ENCODE results near the gene APOC4. TPM values are rescaled to one million over a fixed set of nuclear protein-coding genes. Genes with fewer than 3 reads are reported as not detected.
"Not testable (repeated sequence)": the region's sequence is repeated elsewhere in the genome, so short reads cannot be mapped to it uniquely, and the experiment has no call there.

The APOC4 gene
- total and polyA plus RNA-seq, 12 donors, result not detected

DNA sequence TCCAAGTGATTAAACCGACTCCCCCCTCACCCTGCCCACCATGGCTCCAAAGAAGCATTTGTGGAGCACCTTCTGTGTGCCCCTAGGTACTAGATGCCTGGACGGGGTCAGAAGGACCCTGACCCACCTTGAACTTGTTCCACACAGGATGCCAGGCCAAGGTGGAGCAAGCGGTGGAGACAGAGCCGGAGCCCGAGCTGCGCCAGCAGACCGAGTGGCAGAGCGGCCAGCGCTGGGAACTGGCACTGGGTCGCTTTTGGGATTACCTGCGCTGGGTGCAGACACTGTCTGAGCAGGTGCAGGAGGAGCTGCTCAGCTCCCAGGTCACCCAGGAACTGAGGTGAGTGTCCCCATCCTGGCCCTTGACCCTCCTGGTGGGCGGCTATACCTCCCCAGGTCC lies 34.4 kb upstream of the APOC4 start:
- H3K4me3 ChIP-seq, result no peak overlapping the region
- ATAC-seq, result no peak
- H3K27me3 ChIP-seq, result peaks cover 0 to 41% (median 23%) of the 10 kb centered on the region in 7 donors
- H3K36me3 ChIP-seq, result peaks cover 0 to 8% (median under 1%) of the 10 kb centered on the region in 9 donors
- H3K9me3 ChIP-seq, result no peaks in the 10 kb centered on the region
- TF ChIP-seq, protein P1, sequence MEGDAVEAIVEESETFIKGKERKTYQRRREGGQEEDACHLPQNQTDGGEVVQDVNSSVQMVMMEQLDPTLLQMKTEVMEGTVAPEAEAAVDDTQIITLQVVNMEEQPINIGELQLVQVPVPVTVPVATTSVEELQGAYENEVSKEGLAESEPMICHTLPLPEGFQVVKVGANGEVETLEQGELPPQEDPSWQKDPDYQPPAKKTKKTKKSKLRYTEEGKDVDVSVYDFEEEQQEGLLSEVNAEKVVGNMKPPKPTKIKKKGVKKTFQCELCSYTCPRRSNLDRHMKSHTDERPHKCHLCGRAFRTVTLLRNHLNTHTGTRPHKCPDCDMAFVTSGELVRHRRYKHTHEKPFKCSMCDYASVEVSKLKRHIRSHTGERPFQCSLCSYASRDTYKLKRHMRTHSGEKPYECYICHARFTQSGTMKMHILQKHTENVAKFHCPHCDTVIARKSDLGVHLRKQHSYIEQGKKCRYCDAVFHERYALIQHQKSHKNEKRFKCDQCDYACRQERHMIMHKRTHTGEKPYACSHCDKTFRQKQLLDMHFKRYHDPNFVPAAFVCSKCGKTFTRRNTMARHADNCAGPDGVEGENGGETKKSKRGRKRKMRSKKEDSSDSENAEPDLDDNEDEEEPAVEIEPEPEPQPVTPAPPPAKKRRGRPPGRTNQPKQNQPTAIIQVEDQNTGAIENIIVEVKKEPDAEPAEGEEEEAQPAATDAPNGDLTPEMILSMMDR (IDR thresholded peaks at IDR 0.05), result no peak
- no peak overlapping the region for H3K27ac ChIP-seq
- intact Hi-C loops (cut with DNase I), result loop anchor here in 4 of 10 donors (5.0 to 10.0 kb wide), 3 partner anchors 40 to 427 kb away; partner anchors contain the start of gene APOC2 (in 1 of the 4)
- no peak for DNase-seq
- 93 to 97% methylated on average over 12 of the region's 12 CpGs for whole genome bisulfite sequencing, 2 donors
- peaks cover 0 to 38% (median 16%) of the 10 kb centered on the region in 9 donors for H3K4me1 ChIP-seq

DNA sequence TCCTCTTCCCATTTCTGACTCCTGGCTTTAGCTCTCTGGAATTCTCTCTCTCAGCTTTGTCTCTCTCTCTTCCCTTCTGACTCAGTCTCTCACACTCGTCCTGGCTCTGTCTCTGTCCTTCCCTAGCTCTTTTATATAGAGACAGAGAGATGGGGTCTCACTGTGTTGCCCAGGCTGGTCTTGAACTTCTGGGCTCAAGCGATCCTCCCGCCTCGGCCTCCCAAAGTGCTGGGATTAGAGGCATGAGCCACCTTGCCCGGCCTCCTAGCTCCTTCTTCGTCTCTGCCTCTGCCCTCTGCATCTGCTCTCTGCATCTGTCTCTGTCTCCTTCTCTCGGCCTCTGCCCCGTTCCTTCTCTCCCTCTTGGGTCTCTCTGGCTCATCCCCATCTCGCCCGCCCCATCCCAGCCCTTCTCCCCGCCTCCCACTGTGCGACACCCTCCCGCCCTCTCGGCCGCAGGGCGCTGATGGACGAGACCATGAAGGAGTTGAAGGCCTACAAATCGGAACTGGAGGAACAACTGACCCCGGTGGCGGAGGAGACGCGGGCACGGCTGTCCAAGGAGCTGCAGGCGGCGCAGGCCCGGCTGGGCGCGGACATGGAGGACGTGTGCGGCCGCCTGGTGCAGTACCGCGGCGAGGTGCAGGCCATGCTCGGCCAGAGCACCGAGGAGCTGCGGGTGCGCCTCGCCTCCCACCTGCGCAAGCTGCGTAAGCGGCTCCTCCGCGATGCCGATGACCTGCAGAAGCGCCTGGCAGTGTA lies 33.8 kb upstream of the APOC4 start:
- Histone ChIP-seq H3K4me3 (no peak overlapping the region), H3K4me1 (peaks cover 0 to 44% (median 16%) of the 10 kb centered on the region in 9 donors), H3K36me3 (peaks cover 0 to 2% (median 0%) of the 10 kb centered on the region in 9 donors), H3K9me3 (no peaks in the 10 kb centered on the region), H3K27me3 (peaks cover 0 to 41% (median 23%) of the 10 kb centered on the region in 7 donors), H3K27ac (no peak overlapping the region)
- ATAC-seq, result no peak
- no peak for DNase-seq
- TF ChIP-seq, protein P1 (IDR thresholded peaks at IDR 0.05), result no peak
- 94 to 97% methylated on average over 46 of the region's 46 CpGs for WGBS, 2 donors
- intact Hi-C loops (cut with DNase I), result loop anchor here in 4 of 10 donors (5.0 to 10.0 kb wide), 3 partner anchors 39 to 427 kb away; partner anchors contain the start of gene APOC2 (in 1 of the 4)

DNA sequence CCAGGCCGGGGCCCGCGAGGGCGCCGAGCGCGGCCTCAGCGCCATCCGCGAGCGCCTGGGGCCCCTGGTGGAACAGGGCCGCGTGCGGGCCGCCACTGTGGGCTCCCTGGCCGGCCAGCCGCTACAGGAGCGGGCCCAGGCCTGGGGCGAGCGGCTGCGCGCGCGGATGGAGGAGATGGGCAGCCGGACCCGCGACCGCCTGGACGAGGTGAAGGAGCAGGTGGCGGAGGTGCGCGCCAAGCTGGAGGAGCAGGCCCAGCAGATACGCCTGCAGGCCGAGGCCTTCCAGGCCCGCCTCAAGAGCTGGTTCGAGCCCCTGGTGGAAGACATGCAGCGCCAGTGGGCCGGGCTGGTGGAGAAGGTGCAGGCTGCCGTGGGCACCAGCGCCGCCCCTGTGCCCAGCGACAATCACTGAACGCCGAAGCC lies 33.2 kb upstream of the APOC4 start:
- intact Hi-C loops (cut with DNase I), result loop anchor here in 4 of 10 donors (5.0 to 10.0 kb wide), 3 partner anchors 38 to 426 kb away; partner anchors contain the start of gene APOC2 (in 1 of the 4)
- ATAC-seq, result no peak

DNA sequence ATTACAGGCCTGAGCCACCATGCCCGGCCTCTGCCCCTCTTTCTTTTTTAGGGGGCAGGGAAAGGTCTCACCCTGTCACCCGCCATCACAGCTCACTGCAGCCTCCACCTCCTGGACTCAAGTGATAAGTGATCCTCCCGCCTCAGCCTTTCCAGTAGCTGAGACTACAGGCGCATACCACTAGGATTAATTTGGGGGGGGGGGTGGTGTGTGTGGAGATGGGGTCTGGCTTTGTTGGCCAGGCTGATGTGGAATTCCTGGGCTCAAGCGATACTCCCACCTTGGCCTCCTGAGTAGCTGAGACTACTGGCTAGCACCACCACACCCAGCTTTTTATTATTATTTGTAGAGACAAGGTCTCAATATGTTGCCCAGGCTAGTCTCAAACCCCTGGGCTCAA lies 32.3 kb upstream of the APOC4 start:
- no peaks in the 10 kb centered on the region for H3K9me3 ChIP-seq
- WGBS, 2 donors, result 81 to 83% methylated on average over 5 of the region's 5 CpGs
- peak overlapping the region in 2 of 10 donors; percentile 44 to 55 for H3K27ac ChIP-seq
- peaks cover 0 to 47% (median 11%) of the 10 kb centered on the region in 9 donors for H3K4me1 ChIP-seq
- peaks cover 0 to 39% (median 23%) of the 10 kb centered on the region in 7 donors for H3K27me3 ChIP-seq
- no peaks in the 10 kb centered on the region for H3K36me3 ChIP-seq
- ATAC-seq (no peak), DNase-seq (no peak)
- no peak overlapping the region for H3K4me3 ChIP-seq
- intact Hi-C loops (cut with DNase I), result loop anchor here in 4 of 10 donors (5.0 to 10.0 kb wide), 3 partner anchors 38 to 425 kb away; partner anchors contain the start of gene APOC2 (in 1 of the 4)
- TF ChIP-seq, protein P1 (IDR thresholded peaks at IDR 0.05), result no peak

More for the DNA sequence above, 33.2 kb upstream of the APOC4 start:
- DNase-seq, result no peak
- H3K4me1 ChIP-seq, result peaks cover 0 to 42% (median 14%) of the 10 kb centered on the region in 9 donors
- H3K27me3 ChIP-seq, result peaks cover 0 to 41% (median 23%) of the 10 kb centered on the region in 7 donors
- no peaks in the 10 kb centered on the region for H3K36me3 ChIP-seq
- TF ChIP-seq, protein P1 (IDR thresholded peaks at IDR 0.05), result no peak
- no peak overlapping the region for H3K4me3 ChIP-seq
- no peak overlapping the region for H3K27ac ChIP-seq
- no peaks in the 10 kb centered on the region for H3K9me3 ChIP-seq
- WGBS, 2 donors, result 97 to 98% methylated on average over 31 to 44 of the region's 44 CpGs

DNA sequence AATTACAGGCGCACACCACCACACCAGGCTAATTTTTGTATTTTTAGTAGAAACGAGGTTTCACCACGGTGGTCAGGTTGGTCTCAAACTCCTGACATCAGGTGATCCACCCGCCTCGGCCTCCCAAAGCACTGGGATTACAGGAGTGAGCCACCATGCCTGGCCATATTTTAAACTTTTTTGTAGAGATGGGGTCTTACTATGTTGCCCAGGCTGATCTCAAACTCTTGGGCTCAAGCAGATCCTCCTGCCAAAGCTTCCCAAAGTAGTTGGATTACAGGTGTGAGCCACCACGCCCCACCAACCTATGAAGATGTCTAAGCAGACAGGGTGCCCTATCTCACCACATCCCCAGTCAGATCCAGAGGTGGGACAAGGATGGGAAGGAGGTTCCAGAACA lies 30.1 kb upstream of the APOC4 start:
- H3K4me3 ChIP-seq; DNase-seq; ATAC-seq; intact Hi-C loops (cut with DNase I); H3K9me3 ChIP-seq; H3K36me3 ChIP-seq: not testable (repeated sequence)
- Histone ChIP-seq H3K4me1 (peaks cover 0 to 38% (median 10%) of the 10 kb centered on the region in 9 donors), H3K27me3 (peaks cover 0 to 18% (median 8%) of the 10 kb centered on the region in 7 donors), H3K27ac (peak overlapping the region in 1 of 10 donors; percentile 13)
- WGBS, 2 donors, result 95% methylated on average over 6 of the region's 6 CpGs
